Measurements from ENCODE around the gene PPP6R1.

Gene PPP6R1

DNA sequence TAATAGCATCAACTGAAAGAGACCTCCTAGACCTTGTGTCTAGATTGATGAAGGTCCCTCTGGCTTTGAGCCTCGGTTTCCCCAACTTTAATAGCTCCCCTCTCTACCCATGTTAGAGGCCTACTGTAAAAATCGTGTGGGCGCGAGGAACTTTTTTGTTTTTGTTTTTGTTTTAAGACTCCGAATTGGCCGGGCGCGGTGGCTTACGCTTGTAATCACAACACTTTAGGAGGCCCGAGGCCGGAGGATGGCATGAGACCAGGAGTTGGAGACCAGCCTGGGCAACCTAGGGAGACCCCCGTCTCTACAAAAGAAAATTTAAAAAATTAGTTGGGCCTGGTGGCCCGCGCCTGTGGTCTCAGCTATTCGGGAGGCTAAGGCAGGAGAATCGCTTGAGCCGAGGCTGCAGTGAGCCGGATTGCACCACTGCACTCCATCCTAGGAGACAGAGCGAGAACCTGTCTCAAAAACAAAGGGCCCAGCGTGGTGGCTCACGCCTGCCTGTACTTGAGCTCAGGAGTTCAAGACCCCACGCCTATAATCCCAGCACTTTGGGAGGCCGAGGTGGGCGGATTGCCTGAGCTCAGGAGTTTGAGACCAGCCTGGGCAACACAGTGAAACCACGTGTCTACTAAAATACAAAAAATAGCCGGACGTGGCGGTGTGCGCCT lies 858 bp upstream of the PPP6R1 start:
- DNase-seq (ENCODE audit: low spot score): no peak

GRCh38 chr19:55258476-55258827 lies 365 bp downstream of the PPP6R1 start:
- no peak for DNase-seq (ENCODE audit: low spot score)

- DNase-seq (ENCODE audit: low spot score): no peak
These were observed 1.1 kb downstream of the PPP6R1 start for GRCh38 chr19:55257461-55258420.

GRCh38 chr19:55256562-55257460 lies 2.0 kb downstream of the PPP6R1 start:
- DNase-seq (ENCODE audit: low spot score): no peak

DNA sequence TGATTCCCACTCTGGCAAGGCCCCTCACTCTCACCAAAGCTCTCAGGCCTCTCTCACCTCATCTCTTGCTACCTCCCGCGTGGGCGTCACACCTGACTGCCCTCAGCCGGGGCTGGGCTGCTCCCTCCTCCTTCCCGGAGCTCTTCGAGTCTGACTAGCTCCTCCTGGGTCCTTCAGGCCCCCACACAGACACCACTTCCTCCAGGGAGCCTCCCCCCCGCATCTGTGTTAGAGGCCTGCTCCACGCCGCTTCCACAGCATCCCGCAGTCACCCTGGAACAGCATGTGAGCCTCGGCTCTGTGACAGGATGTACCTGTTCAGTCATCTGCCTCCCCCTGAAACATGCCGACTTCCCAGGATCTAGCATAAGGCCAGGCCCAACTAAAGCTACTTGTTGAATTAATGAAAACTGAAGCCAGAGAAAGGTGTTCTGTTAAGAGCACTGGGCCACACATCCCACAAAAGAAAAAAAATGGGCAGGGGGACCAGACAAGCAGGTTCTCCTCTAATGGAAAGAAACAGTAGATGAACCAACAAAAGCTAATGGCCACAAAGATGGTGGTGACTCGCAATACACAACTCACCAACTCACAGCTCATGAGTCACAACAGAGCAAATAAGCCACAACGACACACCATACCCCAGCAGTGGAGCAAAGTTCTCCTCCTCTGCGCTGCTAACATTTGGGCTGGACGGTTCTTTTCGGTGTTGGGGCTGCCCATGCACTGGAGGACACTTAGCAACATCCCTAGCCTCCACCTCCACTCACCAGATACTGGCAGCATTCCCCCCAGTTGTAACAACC lies 3.0 kb downstream of the PPP6R1 start:
- no peak for DNase-seq (ENCODE audit: low spot score)

DNA sequence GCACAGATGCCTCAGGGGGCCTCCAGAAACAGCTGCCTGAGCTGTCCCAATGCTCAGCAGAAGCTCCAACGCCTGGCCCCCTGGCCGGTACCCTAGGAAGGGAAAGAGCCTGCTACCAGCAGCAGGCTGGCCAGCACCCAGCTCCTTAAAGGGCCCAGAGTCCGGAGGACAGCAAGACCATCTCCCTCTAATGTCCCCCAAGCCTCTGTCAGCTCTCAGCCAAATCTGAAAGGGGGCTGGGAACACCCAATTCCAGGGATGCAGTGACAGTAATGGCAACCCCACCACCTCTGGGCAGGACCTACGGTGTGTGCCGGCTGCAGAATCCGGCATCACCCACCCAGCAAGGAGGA lies 4.2 kb downstream of the PPP6R1 start:
- no peak for DNase-seq (ENCODE audit: low spot score)

DNA sequence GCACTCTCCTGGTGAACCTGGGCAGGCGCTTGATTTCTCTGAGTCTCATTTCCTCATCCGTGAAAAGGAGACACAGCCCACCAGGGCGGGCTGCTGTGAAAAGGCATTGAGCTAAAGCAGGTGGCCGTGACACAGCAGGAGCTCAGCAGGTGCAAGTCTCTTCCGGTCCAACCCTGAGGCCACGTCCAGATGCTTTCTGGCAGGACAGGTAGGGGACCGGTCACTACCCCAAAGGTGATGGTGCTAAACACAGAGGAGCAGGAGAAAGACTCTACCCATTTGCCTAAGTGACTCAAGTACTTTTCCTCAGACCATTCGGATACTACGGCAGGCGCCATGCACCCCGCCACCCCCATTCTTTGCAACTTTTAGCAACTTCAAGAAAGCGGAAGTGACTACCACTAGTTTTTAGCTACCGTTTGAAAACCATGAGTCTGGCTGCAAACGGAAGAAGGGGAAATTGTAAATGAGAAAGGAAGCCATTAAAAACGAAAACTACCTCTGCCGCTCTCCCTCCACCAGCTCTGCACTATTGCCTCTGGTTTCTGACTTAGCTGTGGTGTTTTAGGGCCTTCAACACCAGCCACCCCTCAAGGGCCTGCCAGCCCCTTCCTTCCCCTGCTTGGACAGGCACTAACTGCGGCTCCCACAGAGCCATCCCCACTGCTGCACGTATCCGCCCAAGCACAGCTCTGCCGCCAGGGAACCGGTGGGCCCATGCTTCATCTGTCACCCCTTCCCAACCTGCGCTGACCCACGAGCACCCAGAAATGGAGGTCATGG lies 4.8 kb downstream of the PPP6R1 start:
- no peak for DNase-seq (ENCODE audit: low spot score)

DNA sequence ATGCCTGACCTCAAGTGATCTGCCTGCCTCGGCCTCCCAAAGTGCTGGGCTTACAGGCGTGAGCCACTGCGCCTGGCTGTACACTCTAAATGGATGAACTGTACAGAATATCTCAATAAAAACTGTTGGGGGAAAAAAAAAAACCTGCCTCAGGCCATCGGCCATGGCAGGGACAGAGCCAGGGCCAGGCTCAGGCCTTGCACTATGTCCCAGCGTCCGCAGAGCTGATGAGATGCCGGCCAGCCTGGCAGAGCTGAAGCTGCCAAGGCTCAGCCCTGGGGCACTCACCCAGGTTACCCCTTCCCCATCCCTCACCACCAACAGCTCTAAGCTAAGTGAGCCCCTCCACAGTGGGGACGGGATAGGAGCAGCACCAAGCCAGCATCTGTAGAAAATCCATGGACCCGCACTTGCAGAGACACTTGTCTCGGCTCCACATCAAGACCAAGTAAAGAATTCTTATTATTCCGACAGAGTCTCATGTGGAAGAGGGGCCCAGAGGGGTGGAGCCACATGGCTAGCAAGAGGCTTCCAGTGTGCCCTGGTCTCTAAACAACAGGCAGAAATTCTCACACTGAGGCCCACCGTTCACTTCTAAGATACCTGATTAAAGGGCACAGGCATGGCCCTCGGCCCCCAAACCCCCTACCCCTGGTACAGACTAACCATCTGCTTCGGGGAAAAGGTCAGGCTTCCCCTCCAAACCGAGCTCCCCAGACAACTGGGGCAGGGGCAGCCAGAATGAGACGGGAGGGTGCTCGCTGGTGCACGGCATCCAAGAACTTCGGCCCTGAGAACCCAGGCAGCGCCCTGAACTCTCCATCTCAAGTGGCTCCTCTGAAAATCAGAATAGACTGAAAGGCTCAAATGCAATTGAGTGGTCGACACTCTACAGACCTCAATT lies 5.8 kb downstream of the PPP6R1 start:
- no peak for DNase-seq (ENCODE audit: low spot score)

DNA sequence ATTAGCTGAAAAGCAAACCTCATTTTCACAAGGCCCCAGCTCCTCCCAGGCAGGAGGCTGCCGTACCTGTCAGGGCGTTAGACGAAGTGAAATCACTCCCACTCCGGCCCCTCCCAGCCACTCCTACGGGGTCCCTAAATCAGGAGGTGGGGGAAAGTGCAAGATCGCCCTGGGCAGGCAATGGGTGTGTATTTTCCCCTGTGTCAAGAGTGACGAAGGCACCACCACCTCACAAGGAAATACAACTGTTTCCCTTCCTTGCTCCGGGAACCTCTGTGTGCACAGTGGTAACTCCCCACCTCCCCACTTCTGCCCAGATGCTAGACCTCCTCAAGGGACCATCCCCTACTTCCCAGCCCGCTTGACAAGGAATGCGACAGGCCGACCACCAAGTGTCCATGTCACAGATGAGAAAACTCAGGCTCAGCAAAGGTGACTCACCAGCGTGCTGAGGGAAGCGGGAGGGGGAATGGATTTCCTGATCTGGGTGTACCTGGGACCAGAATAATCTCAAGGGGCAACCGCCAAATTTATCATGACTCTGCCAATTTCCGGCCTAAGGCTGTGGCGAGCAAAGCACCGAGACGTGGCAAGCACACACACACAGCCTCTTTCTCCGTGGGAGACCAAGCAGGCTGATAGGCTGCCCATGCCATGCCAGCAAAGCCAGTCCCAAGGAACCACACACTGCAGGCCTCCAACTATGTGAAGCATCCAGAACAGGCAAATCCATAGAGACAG lies 7.3 kb downstream of the PPP6R1 start:
- DNase-seq (ENCODE audit: low spot score): no peak

GRCh38 chr19:55250262-55251036 lies 8.4 kb downstream of the PPP6R1 start:
- no peak for DNase-seq (ENCODE audit: low spot score)

DNA sequence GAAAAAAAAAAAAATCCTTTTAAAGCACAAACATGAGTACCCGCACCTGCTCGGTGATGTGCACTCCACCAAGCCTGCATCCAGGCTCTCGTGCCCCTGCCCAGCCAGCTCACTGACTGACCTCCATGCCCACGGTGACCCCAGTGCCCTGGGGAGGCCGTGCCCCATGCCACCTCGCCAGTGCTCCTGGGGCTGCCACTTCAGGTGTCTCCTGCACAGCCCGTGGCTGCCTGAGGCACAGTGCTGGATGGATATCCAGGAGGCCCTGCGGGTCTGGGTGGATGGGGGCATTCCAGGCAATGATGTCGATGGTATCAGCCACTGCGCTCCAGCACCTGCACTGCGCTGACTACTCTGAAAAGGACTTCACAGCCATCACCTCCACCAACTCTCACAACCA lies 9.0 kb downstream of the PPP6R1 start:
- DNase-seq (ENCODE audit: low spot score): no peak

DNA sequence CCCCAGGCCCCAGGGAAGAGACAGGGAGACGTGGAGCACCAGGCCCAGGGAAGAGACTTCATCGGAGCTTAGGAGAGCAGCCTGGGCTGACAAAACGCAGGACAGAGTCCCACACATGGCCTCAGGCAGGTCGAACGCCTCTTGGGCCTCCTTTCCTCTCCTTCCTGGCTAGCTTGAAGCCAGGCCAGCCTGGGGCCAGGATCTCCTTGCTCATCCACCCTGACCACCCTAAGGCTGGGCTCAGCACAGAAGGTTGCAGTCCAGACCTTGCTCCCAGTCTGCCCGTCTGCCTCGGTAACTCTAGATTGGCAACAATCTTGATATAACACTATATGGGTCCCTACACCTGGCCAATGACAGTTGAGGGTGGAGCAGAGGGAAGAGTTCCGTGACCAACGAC lies 10.1 kb downstream of the PPP6R1 start:
- DNase-seq (ENCODE audit: low spot score): no peak

- DNase-seq (ENCODE audit: low spot score): no peak
These were observed 10.6 kb downstream of the PPP6R1 start for GRCh38 chr19:55248166-55248675.

- no peak for DNase-seq (ENCODE audit: low spot score)
These were observed 11.2 kb downstream of the PPP6R1 start for GRCh38 chr19:55247621-55248099.

- DNase-seq (ENCODE audit: low spot score): no peak
These were observed 12.1 kb downstream of the PPP6R1 start for GRCh38 chr19:55246462-55247451.

DNA sequence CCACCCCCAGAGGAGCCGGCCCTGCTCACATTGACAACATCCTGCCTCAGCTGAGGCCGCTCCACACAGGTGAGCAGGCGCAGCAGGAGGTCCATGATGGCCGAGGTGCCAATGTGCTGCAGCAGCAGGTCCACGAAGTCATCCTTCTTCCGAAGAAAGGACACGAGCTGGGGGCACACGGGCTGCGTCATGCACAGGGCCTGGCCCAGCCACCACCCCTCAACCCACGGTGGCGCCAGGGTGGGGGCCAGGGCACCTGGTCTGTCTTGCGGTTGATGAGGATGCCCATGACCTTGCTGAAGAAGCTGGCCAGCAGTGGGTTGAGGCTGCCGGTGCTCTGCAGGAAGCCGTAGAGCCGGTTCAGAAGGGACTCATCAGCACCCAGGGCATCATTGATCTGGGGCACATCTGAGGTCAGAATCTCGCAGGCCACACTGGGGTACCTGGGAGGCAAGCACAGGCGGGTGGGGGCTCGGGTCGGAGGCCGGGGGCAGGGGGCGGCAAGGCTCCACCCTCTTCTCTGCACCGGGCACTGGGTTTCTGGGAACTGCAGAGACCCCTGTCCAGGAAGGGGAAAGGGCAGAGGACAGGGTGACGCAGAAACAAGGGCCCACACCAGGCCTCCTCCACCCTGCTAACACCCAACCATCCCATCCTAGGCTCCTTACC lies 13.4 kb downstream of the PPP6R1 start:
- no peak for DNase-seq (ENCODE audit: low spot score)
